ENCODE measurements around the gene FYCO1.

Gene FYCO1

GRCh38 chr3:46031269-46031668, 35.6 kb upstream of the FYCO1 start:
- Histone ChIP-seq H3K27me3 (ENCODE audit: insufficient read depth, low read length, poor library complexity) (no peaks in the 10 kb centered on the region), H2BK120ac (ENCODE audit: low read depth, low read length) (no peak overlapping the region), H3K4me2 (ENCODE audit: low read length) (no peak overlapping the region), H3K4ac (ENCODE audit: low read depth, low read length) (no peak overlapping the region), H3K18ac (ENCODE audit: low read length) (no peak overlapping the region), H3K4me3 (ENCODE audit: low read length) (no peak overlapping the region), H3K23ac (ENCODE audit: low read length) (no peak overlapping the region), H4K8ac (ENCODE audit: low read depth, low read length) (no peak overlapping the region), H3K79me1 (ENCODE audit: low read length) (no peaks in the 10 kb centered on the region), H3K27ac (ENCODE audit: low read depth, low read length) (no peak overlapping the region), H3K36me3 (ENCODE audit: control insufficient read depth, insufficient read depth, low read length) (no peaks in the 10 kb centered on the region), H2AK5ac (ENCODE audit: low read length) (no peak overlapping the region), H3K9ac (ENCODE audit: low read length) (no peak overlapping the region), H2BK15ac (replicated peaks; ENCODE audit: low read depth) (no peak overlapping the region), H3K4me1 (ENCODE audit: control insufficient read depth, low read depth, low read length) (no peaks in the 10 kb centered on the region), H2BK5ac (ENCODE audit: low read length) (no peak overlapping the region), H4K5ac (ENCODE audit: low read length) (no peak overlapping the region), H3K79me2 (ENCODE audit: control insufficient read depth, insufficient read depth, low read length) (no peaks in the 10 kb centered on the region), H3K56ac (ENCODE audit: low read length) (no peak overlapping the region)
- DNase-seq = no peak
- WGBS (ENCODE audit: extremely low coverage, insufficient coverage, low lambda C conversion rate) = no CpG with 5 or more reads among the region's 4 CpGs

DNA sequence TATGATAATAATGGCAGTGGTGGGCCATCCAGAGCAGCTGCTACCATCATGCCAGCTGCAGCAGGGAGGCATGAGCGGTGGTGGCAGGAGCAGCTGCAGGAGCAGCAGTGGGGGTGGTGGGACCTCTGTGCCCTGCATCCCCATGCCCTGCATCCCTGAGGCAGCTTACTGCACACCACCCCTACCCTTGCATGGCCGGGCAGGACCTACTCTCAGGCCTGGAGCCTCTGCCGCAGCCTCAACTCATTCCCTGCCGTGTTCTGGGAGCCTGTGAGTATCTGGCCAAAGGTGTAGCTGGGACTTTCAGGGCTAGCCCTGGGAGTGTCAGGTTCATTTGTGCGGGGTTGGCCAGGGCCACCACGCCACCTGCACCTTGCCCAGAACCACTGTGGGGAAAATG, 35.0 kb upstream of the FYCO1 start:
- Histone ChIP-seq H3K56ac (ENCODE audit: low read length) (no peak overlapping the region), H3K27ac (ENCODE audit: low read depth, low read length) (no peak overlapping the region), H2BK5ac (ENCODE audit: low read length) (no peak overlapping the region), H4K5ac (ENCODE audit: low read length) (no peak overlapping the region), H3K4ac (ENCODE audit: low read depth, low read length) (no peak overlapping the region), H4K8ac (ENCODE audit: low read depth, low read length) (no peak overlapping the region), H3K23ac (ENCODE audit: low read length) (no peak overlapping the region), H3K4me2 (ENCODE audit: low read length) (no peak overlapping the region), H3K79me1 (ENCODE audit: low read length) (no peaks in the 10 kb centered on the region), H3K36me3 (ENCODE audit: control insufficient read depth, insufficient read depth, low read length) (no peaks in the 10 kb centered on the region), H3K18ac (ENCODE audit: low read length) (no peak overlapping the region), H2BK15ac (replicated peaks; ENCODE audit: low read depth) (no peak overlapping the region), H3K4me1 (ENCODE audit: control insufficient read depth, low read depth, low read length) (no peaks in the 10 kb centered on the region), H3K79me2 (ENCODE audit: control insufficient read depth, insufficient read depth, low read length) (no peaks in the 10 kb centered on the region), H2BK120ac (ENCODE audit: low read depth, low read length) (no peak overlapping the region), H3K4me3 (ENCODE audit: low read length) (no peak overlapping the region), H3K9ac (ENCODE audit: low read length) (no peak overlapping the region), H2AK5ac (ENCODE audit: low read length) (no peak overlapping the region), H3K27me3 (ENCODE audit: insufficient read depth, low read length, poor library complexity) (no peaks in the 10 kb centered on the region)
- no CpG with 5 or more reads among the region's 6 CpGs for WGBS (ENCODE audit: extremely low coverage, insufficient coverage, low lambda C conversion rate)
- DNase-seq = no peak

DNA sequence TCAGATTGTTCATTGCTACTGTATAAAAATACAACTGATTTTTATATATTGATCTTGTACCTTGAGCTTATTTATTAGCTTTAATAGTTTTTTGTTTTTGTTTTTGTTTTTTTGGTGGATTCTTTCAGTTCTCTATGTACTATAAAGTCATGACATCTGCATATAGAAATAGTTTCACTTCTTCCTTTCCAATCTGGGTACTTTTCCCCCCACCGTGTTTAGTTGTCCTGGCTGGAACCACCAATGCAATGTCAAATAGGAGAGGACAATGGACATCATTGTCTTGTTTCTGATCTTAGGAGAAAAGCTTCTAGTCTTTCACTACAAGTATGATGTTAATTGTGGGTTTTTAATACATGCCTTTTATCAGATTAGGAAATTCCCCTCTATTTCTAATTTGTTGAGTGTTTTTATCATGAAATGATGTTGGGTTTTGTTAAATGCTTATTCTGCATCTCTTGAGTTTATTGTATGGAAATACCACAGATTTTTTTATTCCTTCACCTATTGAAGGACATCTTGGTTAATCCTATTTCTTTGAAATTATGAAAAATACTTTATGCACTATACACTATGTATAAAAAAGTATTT, 34.4 kb upstream of the FYCO1 start:
- H3K23ac ChIP-seq (ENCODE audit: low read length) = no peak overlapping the region
- H2BK5ac ChIP-seq (ENCODE audit: low read length) = no peak overlapping the region
- no peak for DNase-seq
- H3K79me1 ChIP-seq (ENCODE audit: low read length) = no peaks in the 10 kb centered on the region
- no peak overlapping the region for H3K4ac ChIP-seq (ENCODE audit: low read depth, low read length)
- no peak overlapping the region for H2BK15ac ChIP-seq (replicated peaks; ENCODE audit: low read depth)
- no peaks in the 10 kb centered on the region for H3K36me3 ChIP-seq (ENCODE audit: control insufficient read depth, insufficient read depth, low read length)
- H2BK120ac ChIP-seq (ENCODE audit: low read depth, low read length) = no peak overlapping the region
- no peak overlapping the region for H4K5ac ChIP-seq (ENCODE audit: low read length)
- H4K8ac ChIP-seq (ENCODE audit: low read depth, low read length) = no peak overlapping the region
- no peak overlapping the region for H3K18ac ChIP-seq (ENCODE audit: low read length)
- no peaks in the 10 kb centered on the region for H3K27me3 ChIP-seq (ENCODE audit: insufficient read depth, low read length, poor library complexity)
- H3K4me3 ChIP-seq (ENCODE audit: low read length) = no peak overlapping the region
- no peak overlapping the region for H2AK5ac ChIP-seq (ENCODE audit: low read length)
- no peaks in the 10 kb centered on the region for H3K79me2 ChIP-seq (ENCODE audit: control insufficient read depth, insufficient read depth, low read length)
- no peak overlapping the region for H3K27ac ChIP-seq (ENCODE audit: low read depth, low read length)
- no peak overlapping the region for H3K4me2 ChIP-seq (ENCODE audit: low read length)
- no peaks in the 10 kb centered on the region for H3K4me1 ChIP-seq (ENCODE audit: control insufficient read depth, low read depth, low read length)
- WGBS (ENCODE audit: extremely low coverage, insufficient coverage, low lambda C conversion rate) = no CpG with 5 or more reads among the region's 1 CpG
- no peak overlapping the region for H3K9ac ChIP-seq (ENCODE audit: low read length)
- no peak overlapping the region for H3K56ac ChIP-seq (ENCODE audit: low read length)

DNA sequence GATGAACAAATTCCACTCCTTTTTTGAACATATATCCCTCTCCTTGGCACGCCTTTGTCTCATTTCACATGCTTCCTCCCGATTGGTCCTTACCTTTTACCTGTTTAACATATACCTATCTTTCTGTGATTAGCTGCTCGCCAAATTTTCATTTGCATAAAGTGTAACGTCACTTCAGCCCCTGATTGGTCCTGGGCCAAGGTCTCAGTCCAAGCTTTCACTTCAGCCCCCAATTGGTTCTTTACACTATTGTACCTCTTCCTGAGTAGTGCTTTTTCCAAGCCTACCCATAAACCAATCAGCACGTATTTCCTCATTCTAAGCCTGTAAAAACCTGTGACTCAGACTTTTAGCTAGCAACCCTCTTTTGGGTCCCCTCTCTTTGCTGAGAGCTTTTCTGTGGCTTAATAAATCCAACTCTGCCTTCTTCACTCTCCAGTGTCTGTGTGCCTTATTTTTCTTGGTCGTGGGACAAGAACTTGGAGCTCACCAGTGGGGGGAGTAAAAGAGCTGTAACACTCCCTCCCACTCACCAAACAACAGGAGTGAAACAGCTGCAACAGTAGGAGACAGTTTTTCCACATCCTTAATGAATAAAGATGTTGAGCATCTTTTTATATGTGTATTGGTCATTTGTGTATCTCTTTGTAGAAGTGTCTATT, 32.2 kb upstream of the FYCO1 start:
- H3K56ac ChIP-seq (ENCODE audit: low read length) = no peak overlapping the region
- no CpG with 5 or more reads among the region's 6 CpGs for WGBS (ENCODE audit: extremely low coverage, insufficient coverage, low lambda C conversion rate)
- no peaks in the 10 kb centered on the region for H3K27me3 ChIP-seq (ENCODE audit: insufficient read depth, low read length, poor library complexity)
- no peak overlapping the region for H3K4me2 ChIP-seq (ENCODE audit: low read length)
- H3K18ac ChIP-seq (ENCODE audit: low read length) = no peak overlapping the region
- H2BK120ac ChIP-seq (ENCODE audit: low read depth, low read length) = no peak overlapping the region
- H2BK15ac ChIP-seq (replicated peaks; ENCODE audit: low read depth) = no peak overlapping the region
- no peaks in the 10 kb centered on the region for H3K79me2 ChIP-seq (ENCODE audit: control insufficient read depth, insufficient read depth, low read length)
- no peak overlapping the region for H4K5ac ChIP-seq (ENCODE audit: low read length)
- H3K23ac ChIP-seq (ENCODE audit: low read length) = no peak overlapping the region
- H3K4ac ChIP-seq (ENCODE audit: low read depth, low read length) = no peak overlapping the region
- H2BK5ac ChIP-seq (ENCODE audit: low read length) = no peak overlapping the region
- no peak overlapping the region for H3K4me3 ChIP-seq (ENCODE audit: low read length)
- H4K8ac ChIP-seq (ENCODE audit: low read depth, low read length) = no peak overlapping the region
- no peak overlapping the region for H3K27ac ChIP-seq (ENCODE audit: low read depth, low read length)
- no peaks in the 10 kb centered on the region for H3K79me1 ChIP-seq (ENCODE audit: low read length)
- peak; percentile 44 for DNase-seq
- H3K9ac ChIP-seq (ENCODE audit: low read length) = no peak overlapping the region
- H2AK5ac ChIP-seq (ENCODE audit: low read length) = no peak overlapping the region
- no peaks in the 10 kb centered on the region for H3K36me3 ChIP-seq (ENCODE audit: control insufficient read depth, insufficient read depth, low read length)
- no peaks in the 10 kb centered on the region for H3K4me1 ChIP-seq (ENCODE audit: control insufficient read depth, low read depth, low read length)

DNA sequence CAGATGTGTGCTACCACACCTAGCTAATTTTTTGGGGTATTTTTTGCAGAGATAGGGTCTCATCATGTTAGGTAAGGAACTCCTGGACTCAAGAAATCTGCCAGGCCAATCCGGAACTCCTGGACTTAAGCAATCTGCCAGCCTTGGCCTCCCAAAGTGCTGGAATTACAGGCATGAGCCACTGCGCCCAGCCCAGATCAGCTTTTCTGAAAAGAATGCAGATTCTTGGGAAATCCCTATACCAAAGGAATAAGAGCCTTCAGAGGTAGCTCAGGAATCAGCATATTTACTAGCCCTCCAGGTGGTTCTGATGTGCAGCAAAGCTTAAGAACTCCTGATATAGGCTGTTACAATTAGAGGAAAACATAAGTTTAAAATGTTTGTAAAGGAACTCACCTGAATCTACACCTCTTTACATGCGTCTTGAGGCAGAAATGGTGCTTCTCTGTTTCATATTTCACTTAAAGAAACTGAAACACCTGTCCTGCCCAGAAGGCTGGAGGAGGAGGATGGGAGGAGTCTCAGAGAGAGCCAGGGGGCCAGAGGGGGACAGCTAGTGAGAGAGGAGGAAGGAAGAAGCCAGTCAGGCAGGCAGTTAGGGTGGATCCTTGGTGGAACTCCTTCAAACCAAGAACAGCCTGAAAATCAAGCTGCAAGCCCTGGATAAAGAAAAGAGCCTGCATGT, 31.5 kb upstream of the FYCO1 start, which contains the start of gene XCR1:
Gene XCR1 (minus strand): TSS at position 463 of the 685 bp plus-strand sequence. CDS start 5,536 bp downstream, outside the sequence.
- H3K4me3 ChIP-seq (ENCODE audit: low read length) = no peak within 1 kb of the TSS
- no peak within 1 kb of the TSS for H2BK15ac ChIP-seq (replicated peaks; ENCODE audit: low read depth)
- H3K9ac ChIP-seq (ENCODE audit: low read length) = no peak within 1 kb of the TSS
- H2BK120ac ChIP-seq (ENCODE audit: low read depth, low read length) = no peak within 1 kb of the TSS
- no peaks in the 10 kb centered on the region for H3K36me3 ChIP-seq (ENCODE audit: control insufficient read depth, insufficient read depth, low read length)
- H3K4me1 ChIP-seq (ENCODE audit: control insufficient read depth, low read depth, low read length) = no peaks in the 10 kb centered on the region
- H3K79me2 ChIP-seq (ENCODE audit: control insufficient read depth, insufficient read depth, low read length) = no peaks in the 10 kb centered on the region
- no peak within 1 kb of the TSS for H2BK5ac ChIP-seq (ENCODE audit: low read length)
- H4K8ac ChIP-seq (ENCODE audit: low read depth, low read length) = no peak within 1 kb of the TSS
- H3K4ac ChIP-seq (ENCODE audit: low read depth, low read length) = no peak within 1 kb of the TSS
- no peaks in the 10 kb centered on the region for H3K79me1 ChIP-seq (ENCODE audit: low read length)
- no peak within 1 kb of the TSS for H3K23ac ChIP-seq (ENCODE audit: low read length)
- H4K5ac ChIP-seq (ENCODE audit: low read length) = no peak within 1 kb of the TSS
- no peak within 1 kb of the TSS for H3K4me2 ChIP-seq (ENCODE audit: low read length)
- H3K27ac ChIP-seq (ENCODE audit: low read depth, low read length) = no peak within 1 kb of the TSS
- DNase-seq = no peak
- H3K18ac ChIP-seq (ENCODE audit: low read length) = no peak within 1 kb of the TSS
- no CpG with 5 or more reads among the region's 3 CpGs for WGBS (ENCODE audit: extremely low coverage, insufficient coverage, low lambda C conversion rate)
- no peak within 1 kb of the TSS for H2AK5ac ChIP-seq (ENCODE audit: low read length)
- no peak within 1 kb of the TSS for H3K56ac ChIP-seq (ENCODE audit: low read length)
- no peaks in the 10 kb centered on the region for H3K27me3 ChIP-seq (ENCODE audit: insufficient read depth, low read length, poor library complexity)
